Choroid plexus epithelial cell (primary cell): ENCODE data around the gene C12orf56.
"Not testable (repeated sequence)": the region's sequence is repeated elsewhere in the genome, so short reads cannot be mapped to it uniquely, and the experiment has no call there.

ENCODE experiments used
- DNase-seq: peaks from one replicate; pipeline ENCODE4 v3.0.0-alpha.2; 2010; ENCODE audit warnings: low read depth
- H3K4me3 ChIP-seq: 2 replicates; pipeline ENCODE4 v1.5.1; 2011; ENCODE audit warnings: low read depth, mild to moderate bottlenecking, control low read depth, low read length, moderate library complexity
- CTCF ChIP-seq: conservative IDR thresholded peaks from 2 replicates; pipeline ENCODE4 v1.5.1; 2011; ENCODE audit warnings: low read depth, mild to moderate bottlenecking, control low read depth, inconsistent platforms, low read length, moderate library complexity

The C12orf56 gene

GRCh38 chr12:64352181-64352580 lies 38.4 kb downstream of the C12orf56 start:
- no peak for DNase-seq
- TF ChIP-seq CTCF, result no peak
- no peak overlapping the region for H3K4me3 ChIP-seq

DNA sequence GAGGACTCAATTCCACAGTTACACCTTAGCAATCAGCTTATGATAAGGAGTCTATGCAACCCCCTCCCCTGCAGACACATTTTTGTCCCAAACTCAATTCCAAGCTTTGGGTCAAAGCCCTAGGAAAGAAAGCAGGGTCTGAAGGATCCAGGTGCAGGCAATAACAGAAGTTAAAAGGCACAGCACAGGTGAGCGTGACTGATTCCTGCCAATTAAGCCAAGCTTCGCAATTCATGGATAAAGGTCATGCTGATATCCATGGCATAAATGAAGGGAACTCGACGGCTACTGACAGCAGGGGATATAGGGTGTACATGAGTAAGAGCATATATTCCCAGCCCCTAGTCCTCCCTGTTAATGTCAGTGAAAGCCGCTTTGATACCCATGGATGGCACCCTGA lies 39.3 kb downstream of the C12orf56 start:
- no peak overlapping the region for H3K4me3 ChIP-seq
- DNase-seq, result no peak
- TF ChIP-seq CTCF, result no peak

GRCh38 chr12:64347630-64348029 lies 42.9 kb downstream of the C12orf56 start:
- no peak overlapping the region for H3K4me3 ChIP-seq
- DNase-seq, result no peak
- TF ChIP-seq CTCF, result no peak

GRCh38 chr12:64344631-64345030 lies 45.9 kb downstream of the C12orf56 start:
- DNase-seq, H3K4me3 ChIP-seq: not testable (repeated sequence)

- DNase-seq, result not testable (repeated sequence)
Measured at GRCh38 chr12:64340546-64340945, 50.0 kb downstream of the C12orf56 start.

GRCh38 chr12:64335886-64336466 lies 54.6 kb downstream of the C12orf56 start:
- H3K4me3 ChIP-seq, result no peak overlapping the region
- no peak for DNase-seq
- TF ChIP-seq CTCF, result no peak

More at GRCh38 chr12:64340546-64340945, 50.0 kb downstream of the C12orf56 start:
- not testable (repeated sequence) for H3K4me3 ChIP-seq

DNA sequence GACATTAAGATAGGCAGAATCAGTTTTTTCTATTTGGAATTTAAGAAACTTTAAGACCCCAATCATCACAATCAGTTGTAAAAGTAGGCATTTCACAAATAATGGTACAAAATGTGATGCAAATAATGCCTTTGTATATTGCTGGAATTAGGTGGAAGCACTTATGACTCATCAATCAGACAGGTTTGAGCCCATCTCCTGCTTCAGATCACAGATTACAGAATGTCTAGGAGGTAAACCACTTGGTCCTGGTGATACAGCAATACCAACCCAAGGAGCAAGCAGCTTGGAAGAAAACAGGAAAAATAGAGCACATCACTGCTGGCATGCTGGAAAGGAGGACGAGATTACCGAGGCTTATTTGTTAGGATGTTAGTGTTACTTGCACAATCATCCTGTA lies 57.6 kb downstream of the C12orf56 start:
- DNase-seq, result no peak
- H3K4me3 ChIP-seq, result no peak overlapping the region
- TF ChIP-seq CTCF, result no peak

- no peak for DNase-seq
- TF ChIP-seq CTCF, result no peak
Measured at GRCh38 chr12:64332296-64332695, 58.3 kb downstream of the C12orf56 start.

GRCh38 chr12:64329031-64329710 lies 61.4 kb downstream of the C12orf56 start:
- not testable (repeated sequence) for H3K4me3 ChIP-seq, DNase-seq

More at GRCh38 chr12:64332296-64332695, 58.3 kb downstream of the C12orf56 start:
- no peak overlapping the region for H3K4me3 ChIP-seq
